ENCODE results near the gene PSAPL1. TPM values are rescaled to one million over a fixed set of nuclear protein-coding genes. Genes with fewer than 3 reads are reported as not detected.

PSAPL1 gene
- total and polyA plus RNA-seq, 7 donors: 0.01 TPM; not detected in 6

DNA sequence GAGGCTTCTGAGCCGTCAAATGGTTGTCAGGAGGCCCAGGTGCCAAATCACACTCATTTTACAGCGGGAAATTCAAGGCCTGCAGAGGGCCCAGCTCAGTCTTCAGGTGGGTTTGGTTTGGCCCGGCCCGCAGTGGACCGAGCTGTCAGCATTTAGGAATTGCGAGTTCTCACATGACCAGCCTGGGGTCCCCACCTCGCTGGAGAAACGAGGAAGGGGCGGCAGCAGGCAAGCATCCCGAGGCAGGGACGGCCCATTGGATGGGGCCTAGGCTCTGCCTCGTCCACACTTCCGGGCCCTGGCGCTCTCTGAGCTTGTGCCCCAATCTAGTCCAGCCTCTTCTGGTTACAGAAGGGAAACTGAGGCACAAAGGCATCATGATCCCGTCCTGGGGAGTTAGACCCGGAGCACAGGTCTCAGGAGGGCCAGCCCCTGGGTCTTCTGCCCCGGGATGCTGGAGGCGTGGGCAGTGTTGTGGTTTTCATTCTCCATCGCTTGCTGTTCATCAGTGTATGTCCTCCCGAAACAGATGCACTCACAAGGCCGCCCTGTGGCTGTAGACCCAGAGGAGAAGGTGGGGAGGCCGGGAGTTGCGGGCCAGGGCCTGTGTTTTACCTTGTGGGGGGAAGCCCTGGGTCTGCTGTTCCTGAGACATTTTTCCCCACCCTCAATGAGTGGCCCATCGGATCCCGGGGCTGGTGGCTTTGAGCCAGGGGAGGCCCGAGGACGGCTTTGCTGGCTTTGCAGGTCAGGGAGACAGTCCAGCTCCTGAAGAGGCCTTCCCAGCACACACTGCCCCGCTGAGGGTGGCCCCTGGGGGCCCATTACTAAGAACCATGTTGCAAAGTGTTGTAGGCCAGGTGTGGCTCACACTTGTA is 8.9 kb downstream of the PSAPL1 start:
- H3K4me1 ChIP-seq: no peaks in the 10 kb centered on the region
- H3K4me3 ChIP-seq: no peak overlapping the region
- TF ChIP-seq, protein P1, sequence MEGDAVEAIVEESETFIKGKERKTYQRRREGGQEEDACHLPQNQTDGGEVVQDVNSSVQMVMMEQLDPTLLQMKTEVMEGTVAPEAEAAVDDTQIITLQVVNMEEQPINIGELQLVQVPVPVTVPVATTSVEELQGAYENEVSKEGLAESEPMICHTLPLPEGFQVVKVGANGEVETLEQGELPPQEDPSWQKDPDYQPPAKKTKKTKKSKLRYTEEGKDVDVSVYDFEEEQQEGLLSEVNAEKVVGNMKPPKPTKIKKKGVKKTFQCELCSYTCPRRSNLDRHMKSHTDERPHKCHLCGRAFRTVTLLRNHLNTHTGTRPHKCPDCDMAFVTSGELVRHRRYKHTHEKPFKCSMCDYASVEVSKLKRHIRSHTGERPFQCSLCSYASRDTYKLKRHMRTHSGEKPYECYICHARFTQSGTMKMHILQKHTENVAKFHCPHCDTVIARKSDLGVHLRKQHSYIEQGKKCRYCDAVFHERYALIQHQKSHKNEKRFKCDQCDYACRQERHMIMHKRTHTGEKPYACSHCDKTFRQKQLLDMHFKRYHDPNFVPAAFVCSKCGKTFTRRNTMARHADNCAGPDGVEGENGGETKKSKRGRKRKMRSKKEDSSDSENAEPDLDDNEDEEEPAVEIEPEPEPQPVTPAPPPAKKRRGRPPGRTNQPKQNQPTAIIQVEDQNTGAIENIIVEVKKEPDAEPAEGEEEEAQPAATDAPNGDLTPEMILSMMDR (IDR thresholded peaks at IDR 0.05): no peak
- no peak for TF ChIP-seq EP300 (IDR thresholded peaks at IDR 0.05)
- TF ChIP-seq POLR2AphosphoS5 (IDR thresholded peaks at IDR 0.05): no peak
- TF ChIP-seq POLR2A (IDR thresholded peaks at IDR 0.05): no peak
- intact Hi-C loops (cut with DNase I): no loop called here
- peak; percentile 51 for DNase-seq
- no peaks in the 10 kb centered on the region for H3K36me3 ChIP-seq
- H3K9me3 ChIP-seq: no peaks in the 10 kb centered on the region
- WGBS, 2 donors: 83% methylated on average over 28 of the region's 28 CpGs
- H3K27me3 ChIP-seq: no peaks in the 10 kb centered on the region
- H3K27ac ChIP-seq: no peak overlapping the region

DNA sequence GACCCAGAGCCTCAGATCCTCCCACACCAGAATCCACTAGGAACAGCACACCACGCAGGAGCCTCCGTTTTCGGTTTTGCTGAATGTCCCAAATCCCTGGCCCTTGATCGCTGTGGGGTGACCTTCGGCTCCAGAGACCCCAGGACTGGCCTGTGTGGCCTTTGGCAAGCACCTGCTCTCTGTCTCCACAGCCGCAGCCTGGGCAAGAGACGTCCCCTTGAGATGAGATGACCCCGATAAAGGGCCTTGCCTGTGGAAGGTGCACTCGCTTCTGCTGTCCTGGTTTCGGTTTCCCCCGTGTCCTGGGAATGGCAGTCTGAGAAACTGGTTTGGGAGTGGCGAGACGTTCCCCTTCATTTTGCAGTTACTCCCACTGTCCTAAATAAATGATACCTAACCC is 9.6 kb downstream of the PSAPL1 start:
- no peaks in the 10 kb centered on the region for H3K36me3 ChIP-seq
- H3K9me3 ChIP-seq: no peaks in the 10 kb centered on the region
- intact Hi-C loops (cut with DNase I): no loop called here
- no peaks in the 10 kb centered on the region for H3K27me3 ChIP-seq
- WGBS, 2 donors: 85 to 87% methylated on average over 13 of the region's 13 CpGs
- no peak overlapping the region for H3K4me3 ChIP-seq
- H3K4me1 ChIP-seq: no peaks in the 10 kb centered on the region
- TF ChIP-seq POLR2A (IDR thresholded peaks at IDR 0.05): no peak
- TF ChIP-seq, protein P1 (IDR thresholded peaks at IDR 0.05): no peak
- TF ChIP-seq EP300 (IDR thresholded peaks at IDR 0.05): no peak
- no peak for TF ChIP-seq POLR2AphosphoS5 (IDR thresholded peaks at IDR 0.05)
- H3K27ac ChIP-seq: no peak overlapping the region
- DNase-seq: peak; percentile 40

DNA sequence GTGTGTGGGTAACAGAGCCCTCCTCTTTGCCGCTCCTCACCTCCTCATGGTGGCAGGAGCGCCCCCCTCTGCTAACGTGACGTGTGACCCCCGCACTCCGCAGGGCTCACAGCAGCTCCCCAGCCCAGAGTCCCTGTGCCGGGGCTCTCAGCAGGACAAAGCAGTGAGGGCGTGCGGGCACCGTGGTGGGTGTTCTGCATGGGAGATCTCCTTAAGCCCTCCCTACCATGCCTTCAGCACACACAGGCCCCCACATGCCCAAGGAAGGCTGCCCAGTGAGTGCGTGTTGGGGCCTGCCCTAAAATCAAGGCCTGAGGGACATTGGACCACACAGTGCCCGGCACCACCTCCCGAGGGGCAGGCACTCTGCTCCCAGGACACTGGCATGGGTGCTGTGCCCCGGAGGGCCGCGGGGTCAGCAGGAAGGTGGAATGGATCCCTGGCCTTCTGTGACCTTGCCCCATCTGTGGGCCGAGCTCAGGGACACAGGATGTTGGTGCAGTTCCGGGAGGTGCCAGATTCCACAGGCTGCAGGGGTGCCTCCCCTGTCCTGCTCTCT is 10.1 kb downstream of the PSAPL1 start:
- Histone ChIP-seq H3K27me3 (no peaks in the 10 kb centered on the region), H3K9me3 (no peaks in the 10 kb centered on the region), H3K27ac (no peak overlapping the region), H3K4me1 (no peaks in the 10 kb centered on the region), H3K4me3 (no peak overlapping the region), H3K36me3 (no peaks in the 10 kb centered on the region)
- TF ChIP-seq POLR2AphosphoS5 (IDR thresholded peaks at IDR 0.05) (no peak), EP300 (IDR thresholded peaks at IDR 0.05) (no peak), POLR2A (IDR thresholded peaks at IDR 0.05) (no peak)
- TF ChIP-seq, protein P1 (IDR thresholded peaks at IDR 0.05): no peak
- intact Hi-C loops (cut with DNase I): no loop called here
- DNase-seq: peak; percentile 36
- WGBS, 2 donors: 81 to 82% methylated on average over 18 of the region's 18 CpGs

- Histone ChIP-seq H3K4me1 (no peaks in the 10 kb centered on the region), H3K9me3 (no peaks in the 10 kb centered on the region), H3K27me3 (no peaks in the 10 kb centered on the region), H3K36me3 (no peaks in the 10 kb centered on the region), H3K27ac (no peak overlapping the region), H3K4me3 (no peak overlapping the region)
- TF ChIP-seq EP300 (IDR thresholded peaks at IDR 0.05) (no peak), POLR2AphosphoS5 (IDR thresholded peaks at IDR 0.05) (no peak), POLR2A (IDR thresholded peaks at IDR 0.05) (no peak)
- TF ChIP-seq, protein P1 (IDR thresholded peaks at IDR 0.05): no peak
- WGBS, 2 donors: 74 to 76% methylated on average over 17 of the region's 17 CpGs
- peak; percentile 33 for DNase-seq
- intact Hi-C loops (cut with DNase I): no loop called here
These were observed 10.8 kb downstream of the PSAPL1 start for GRCh38 chr4:7423801-7424552.
